ENCODE measurements around the gene AKT3. TPM values are rescaled to one million over a fixed set of nuclear protein-coding genes. Genes with fewer than 3 reads are reported as not detected.

The AKT3 gene
- total RNA-seq, 3 donors from 2014 or later (not counting 1 experiment from before 2014, with no cell fraction given) = 135 to 157 (median 136) TPM

- Histone ChIP-seq H3K36me3 (ENCODE audit: control insufficient read depth, insufficient read depth, low read length) (no peaks in the 10 kb centered on the region), H3K27ac (ENCODE audit: low read length) (no peak overlapping the region), H3K27me3 (ENCODE audit: control insufficient read depth, insufficient read depth, low read length) (no peaks in the 10 kb centered on the region), H3K9me3 (ENCODE audit: control insufficient read depth, insufficient read depth, low read length) (no peaks in the 10 kb centered on the region), H3K4me1 (ENCODE audit: control insufficient read depth, insufficient read depth, low read length) (peaks cover 3% of the 10 kb centered on the region), H3K4me3 (ENCODE audit: low read length) (no peak overlapping the region)
- Mint-ChIP-seq H3K27me3 (ENCODE audit: low read depth in 2 of 2) (no peaks in the 10 kb centered on the region), H3K4me1 (peaks cover 5 to 10% of the 10 kb centered on the region in 2 donors), H3K36me3 (no peaks in the 10 kb centered on the region), H3K27ac (no peak overlapping the region), H3K4me3 (no peak overlapping the region), H3K9me3 (no peaks in the 10 kb centered on the region)
- WGBS (ENCODE audit: insufficient coverage) = 75% methylated on average over 2 of the region's 2 CpGs
- DNase-seq (no peak), ATAC-seq (no peak)
- intact Hi-C loops (cut with micrococcal nuclease) = no loop called here
- no peak for TF ChIP-seq CTCF (IDR thresholded peaks at IDR 0.05)
Measured at GRCh38 chr1:243452092-243452491, 398.0 kb downstream of the AKT3 start.

- no peaks in the 10 kb centered on the region for H3K36me3 ChIP-seq (ENCODE audit: control insufficient read depth, insufficient read depth, low read length)
- H3K4me3 ChIP-seq (ENCODE audit: low read length) = no peak overlapping the region
- no peaks in the 10 kb centered on the region for H3K36me3 Mint-ChIP-seq
- no peak overlapping the region for H3K27ac ChIP-seq (ENCODE audit: low read length)
- H3K27me3 ChIP-seq (ENCODE audit: control insufficient read depth, insufficient read depth, low read length) = no peaks in the 10 kb centered on the region
- TF ChIP-seq CTCF (IDR thresholded peaks at IDR 0.05) = no peak
- no peak for DNase-seq
- no peak overlapping the region for H3K4me3 Mint-ChIP-seq
- 92% methylated on average over 6 of the region's 6 CpGs for WGBS (ENCODE audit: insufficient coverage)
- peaks cover 5 to 10% of the 10 kb centered on the region in 2 donors for H3K4me1 Mint-ChIP-seq
- H3K27ac Mint-ChIP-seq = no peak overlapping the region
- ATAC-seq = no peak
- H3K4me1 ChIP-seq (ENCODE audit: control insufficient read depth, insufficient read depth, low read length) = peaks cover 3% of the 10 kb centered on the region
- no peaks in the 10 kb centered on the region for H3K27me3 Mint-ChIP-seq (ENCODE audit: low read depth in 2 of 2)
- H3K9me3 ChIP-seq (ENCODE audit: control insufficient read depth, insufficient read depth, low read length) = no peaks in the 10 kb centered on the region
- intact Hi-C loops (cut with micrococcal nuclease) = no loop called here
- H3K9me3 Mint-ChIP-seq = no peaks in the 10 kb centered on the region
Measured at GRCh38 chr1:243449373-243449772, 400.7 kb downstream of the AKT3 start.

DNA sequence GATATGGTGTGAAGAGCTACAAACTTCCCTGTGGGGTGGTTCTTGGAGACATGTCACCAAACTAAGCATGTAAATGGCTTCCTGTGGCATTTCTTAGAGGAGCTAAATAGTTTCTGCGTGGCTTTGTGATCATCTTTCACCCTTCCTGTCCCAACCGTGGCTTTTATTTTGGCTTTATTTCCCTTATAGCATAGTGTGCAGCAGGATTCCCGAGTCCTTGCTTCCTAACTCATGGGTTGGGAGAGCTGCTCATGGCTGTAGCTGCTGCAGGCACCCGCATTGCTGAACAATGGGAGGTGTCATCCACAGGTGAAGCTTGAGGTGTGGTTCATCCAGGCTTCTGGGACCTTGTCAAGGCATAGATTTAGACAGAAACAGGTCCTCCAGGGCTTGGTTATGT, 402.2 kb downstream of the AKT3 start:
- H3K9me3 Mint-ChIP-seq = no peaks in the 10 kb centered on the region
- H3K27me3 Mint-ChIP-seq (ENCODE audit: low read depth in 2 of 2) = no peaks in the 10 kb centered on the region
- Histone ChIP-seq H3K27me3 (ENCODE audit: control insufficient read depth, insufficient read depth, low read length) (no peaks in the 10 kb centered on the region), H3K4me3 (ENCODE audit: low read length) (no peak overlapping the region), H3K36me3 (ENCODE audit: control insufficient read depth, insufficient read depth, low read length) (no peaks in the 10 kb centered on the region), H3K9me3 (ENCODE audit: control insufficient read depth, insufficient read depth, low read length) (no peaks in the 10 kb centered on the region), H3K27ac (ENCODE audit: low read length) (no peak overlapping the region), H3K4me1 (ENCODE audit: control insufficient read depth, insufficient read depth, low read length) (peaks cover 3% of the 10 kb centered on the region)
- intact Hi-C loops (cut with micrococcal nuclease) = no loop called here
- H3K4me1 Mint-ChIP-seq = peaks cover 5 to 14% of the 10 kb centered on the region in 2 donors
- TF ChIP-seq CTCF (IDR thresholded peaks at IDR 0.05) = no peak
- peak in 1 of 3 donors; percentile 12 for ATAC-seq
- no peaks in the 10 kb centered on the region for H3K36me3 Mint-ChIP-seq
- no peak for DNase-seq
- 46% methylated on average over 4 of the region's 4 CpGs for WGBS (ENCODE audit: insufficient coverage)
- no peak overlapping the region for H3K4me3 Mint-ChIP-seq
- peak overlapping the region in 1 of 2 donors; percentile 20 for H3K27ac Mint-ChIP-seq

DNA sequence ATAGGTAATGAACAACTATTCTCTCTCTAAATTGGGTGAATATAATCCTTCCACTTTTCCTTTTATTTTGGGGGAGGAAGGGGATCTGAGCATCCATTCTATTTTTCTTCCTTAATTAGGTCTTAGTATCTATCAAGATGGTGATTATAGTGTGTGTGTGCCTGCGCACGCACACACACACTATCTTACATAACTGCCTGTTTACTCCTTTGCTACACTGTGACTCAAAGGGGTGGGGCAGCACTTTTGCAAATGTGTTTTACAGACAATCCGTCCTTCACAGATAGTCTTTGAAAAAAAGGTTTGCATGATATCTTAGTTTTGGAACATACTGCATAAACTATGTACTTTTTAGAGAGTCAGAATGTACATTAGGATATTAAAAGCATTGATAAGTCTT, 402.7 kb downstream of the AKT3 start:
- WGBS (ENCODE audit: insufficient coverage) = 33% methylated on average over 1 of the region's 3 CpGs
- no peaks in the 10 kb centered on the region for H3K36me3 Mint-ChIP-seq

More for the DNA sequence above, 402.7 kb downstream of the AKT3 start:
- peaks cover 5 to 15% of the 10 kb centered on the region in 2 donors for H3K4me1 Mint-ChIP-seq
- Histone ChIP-seq H3K4me3 (ENCODE audit: low read length) (no peak overlapping the region), H3K27ac (ENCODE audit: low read length) (no peak overlapping the region), H3K4me1 (ENCODE audit: control insufficient read depth, insufficient read depth, low read length) (peaks cover 3% of the 10 kb centered on the region), H3K27me3 (ENCODE audit: control insufficient read depth, insufficient read depth, low read length) (no peaks in the 10 kb centered on the region), H3K36me3 (ENCODE audit: control insufficient read depth, insufficient read depth, low read length) (no peaks in the 10 kb centered on the region), H3K9me3 (ENCODE audit: control insufficient read depth, insufficient read depth, low read length) (no peaks in the 10 kb centered on the region)
- H3K27ac Mint-ChIP-seq = peak overlapping the region in 1 of 2 donors; percentile 68
- DNase-seq (peak in 1 of 2 donors; percentile 7), ATAC-seq (peak; percentile 49 to 72 (median 68))
- H3K9me3 Mint-ChIP-seq = no peaks in the 10 kb centered on the region
- no peak for TF ChIP-seq CTCF (IDR thresholded peaks at IDR 0.05)
- H3K27me3 Mint-ChIP-seq (ENCODE audit: low read depth in 2 of 2) = no peaks in the 10 kb centered on the region
- no peak overlapping the region for H3K4me3 Mint-ChIP-seq
- intact Hi-C loops (cut with micrococcal nuclease) = no loop called here
